NCI-H2196 (cell line): ENCODE data around the gene TSPY2.
"Not testable (repeated sequence)": the region's sequence is repeated elsewhere in the genome, so short reads cannot be mapped to it uniquely, and the experiment has no call there.

ENCODE experiments used
- DNase-seq: peaks from one replicate; lab custom pipeline; 2025; ENCODE audit not compliant: unreplicated experiment; lab: John Stamatoyannopoulos, UW

TSPY2 gene

GRCh38 chrY:6245923-6246322 lies at the start of gene TSPY2:
Gene TSPY2, plus strand, starts transcription at chrY:6246223. Its CDS starts 46 bp downstream, at chrY:6246269.
- DNase-seq, result not testable (repeated sequence)

GRCh38 chrY:6209565-6209964 lies 36.5 kb upstream of the TSPY2 start:
- not testable (repeated sequence) for DNase-seq

GRCh38 chrY:6217045-6217444 lies 29.0 kb upstream of the TSPY2 start:
- not testable (repeated sequence) for DNase-seq

GRCh38 chrY:6269839-6270238 lies 23.8 kb downstream of the TSPY2 start:
- DNase-seq, result not testable (repeated sequence)
